ENCODE results near the gene SRI.

- TF ChIP-seq CTCF (IDR thresholded peaks at IDR 0.05): no peak
- no peak for TF ChIP-seq POLR2A (IDR thresholded peaks at IDR 0.05)
Measured at GRCh38 chr7:88218429-88218745, 1.5 kb downstream of the SRI start.

Measured in uterus (tissue), 2 donors.